ENCODE measurements around the gene SLC39A8.

The SLC39A8 gene

GRCh38 chr4:102339018-102339417, 6.3 kb downstream of the SLC39A8 start:
- no peak for DNase-seq

GRCh38 chr4:102338405-102338804, 6.9 kb downstream of the SLC39A8 start:
- no peak for DNase-seq

GRCh38 chr4:102335616-102336015, 9.7 kb downstream of the SLC39A8 start:
- DNase-seq = no peak

GRCh38 chr4:102334624-102335023, 10.7 kb downstream of the SLC39A8 start:
- no peak for DNase-seq

GRCh38 chr4:102333787-102334186, 11.5 kb downstream of the SLC39A8 start:
- no peak for DNase-seq

- no peak for DNase-seq
Observed at GRCh38 chr4:102328045-102328444, 17.2 kb downstream of the SLC39A8 start.

GRCh38 chr4:102326951-102327350, 18.3 kb downstream of the SLC39A8 start:
- DNase-seq = no peak

GRCh38 chr4:102324730-102325129, 20.6 kb downstream of the SLC39A8 start:
- DNase-seq = no peak

- no peak for DNase-seq
Observed at GRCh38 chr4:102322736-102323135, 22.5 kb downstream of the SLC39A8 start.

- no peak for DNase-seq
Observed at GRCh38 chr4:102321260-102321995, 23.9 kb downstream of the SLC39A8 start.

- DNase-seq = no peak
Observed at GRCh38 chr4:102319594-102319993, 25.7 kb downstream of the SLC39A8 start.

- no peak for DNase-seq
Observed at GRCh38 chr4:102318526-102318925, 26.8 kb downstream of the SLC39A8 start.

- no peak for DNase-seq
Observed at GRCh38 chr4:102318105-102318504, 27.2 kb downstream of the SLC39A8 start.

GRCh38 chr4:102317459-102317858, 27.8 kb downstream of the SLC39A8 start:
- no peak for DNase-seq

- DNase-seq = no peak
Observed at GRCh38 chr4:102316585-102316984, 28.7 kb downstream of the SLC39A8 start.

- DNase-seq = no peak
Observed at GRCh38 chr4:102315532-102315931, 29.8 kb downstream of the SLC39A8 start.

GRCh38 chr4:102312417-102312816, 32.9 kb downstream of the SLC39A8 start:
- no peak for DNase-seq

- DNase-seq = no peak
Observed at GRCh38 chr4:102311912-102312311, 33.4 kb downstream of the SLC39A8 start.

- DNase-seq = no peak
Observed at GRCh38 chr4:102311407-102311806, 33.9 kb downstream of the SLC39A8 start.

GRCh38 chr4:102308032-102308799, 37.1 kb downstream of the SLC39A8 start:
- DNase-seq = no peak

- DNase-seq = no peak
Observed at GRCh38 chr4:102305666-102306065, 39.6 kb downstream of the SLC39A8 start.

- no peak for DNase-seq
Observed at GRCh38 chr4:102302762-102303161, 42.5 kb downstream of the SLC39A8 start.

GRCh38 chr4:102301167-102301566, 44.1 kb downstream of the SLC39A8 start:
- DNase-seq = no peak

GRCh38 chr4:102299354-102300107, 45.8 kb downstream of the SLC39A8 start:
- DNase-seq = no peak
